Small intestine (tissue), 7 donors: ENCODE results near the gene DPP8. TPM values are rescaled to one million over a fixed set of nuclear protein-coding genes. Genes with fewer than 3 reads are reported as not detected.

Experiments
- DNase-seq, 2 donors: peaks; one replicate each; pipeline versions ENCODE4 v3.0.0 to v3.0.0-alpha.2; 2013
- FAIRE-seq: peaks from 2 replicates; lab custom pipeline; 2012; peaks lifted over from hg19 to GRCh38; lab: Jason Lieb, UNC
- H3K27ac ChIP-seq, 3 donors: one replicate each; pipeline ENCODE4 v1.5.1; 2013; ENCODE audit warnings: low read length in 2 of 3, mild to moderate bottlenecking in 2 of 3, control low read depth in 1 of 3, inconsistent platforms in 1 of 3, low read depth in 1 of 3, moderate library complexity in 1 of 3
- H3K27me3 ChIP-seq, 3 donors: one replicate each; pipeline ENCODE4 v1.6.1; 2013; ENCODE audit warnings: low read length in 3 of 3, inconsistent platforms in 1 of 3; ENCODE audit not compliant: control insufficient read depth in 3 of 3, insufficient read depth in 3 of 3
- H3K36me3 ChIP-seq, 3 donors: one replicate each; pipeline ENCODE4 v1.6.1; 2013; ENCODE audit warnings: low read length in 3 of 3, inconsistent platforms in 1 of 3, low read depth in 1 of 3, mild to moderate bottlenecking in 1 of 3, moderate library complexity in 1 of 3; ENCODE audit not compliant: control insufficient read depth in 3 of 3, insufficient read depth in 2 of 3
- H3K4me1 ChIP-seq, 3 donors: one replicate each; pipeline ENCODE4 v1.6.1; 2013; ENCODE audit warnings: low read length in 2 of 3, inconsistent platforms in 1 of 3, low read depth in 1 of 3, mild to moderate bottlenecking in 1 of 3, moderate library complexity in 1 of 3; ENCODE audit not compliant: control insufficient read depth in 3 of 3, insufficient read depth in 2 of 3
- H3K4me3 ChIP-seq, 3 donors: one replicate each; pipeline ENCODE4 v1.5.1; 2013; ENCODE audit warnings: low read length in 3 of 3, control low read depth in 1 of 3, inconsistent platforms in 1 of 3, low read depth in 1 of 3, mild to moderate bottlenecking in 1 of 3, moderate library complexity in 1 of 3
- H3K9me3 ChIP-seq, 2 donors: one replicate each; pipeline ENCODE4 v1.6.1; 2013; ENCODE audit warnings: low read depth in 1 of 2, low read length in 1 of 2; ENCODE audit not compliant: control insufficient read depth in 2 of 2, insufficient read depth in 1 of 2
- WGBS, 3 donors: extraction: QIAGEN DNeasy Blood & Tissue Kit; methylation state at CpG; one replicate each; pipeline ENCODE4 v1.1.7; 2013; 5-methylcytosine and 5-hydroxymethylcytosine counted together
- polyA plus RNA-seq, 4 donors: library from polyadenylated mRNA; stranded (reverse) in 3 of 4; unstranded in 1 of 4; fragments of 200-250 nt in 3 of 4; fragments of 120-200 nt in 1 of 4; gene quantifications; one replicate each; pipeline versions ENCODE4 v1.2.1 to v1.2.3, GENCODE V29; 2013
- donor health status: healthy with polysubstance abuse.
- donor health status: control.
- donor health status: control.
- donor health status: Bipolar disorder and iron deficiency.
- donor health status: healthy.

DPP8 gene
- polyA plus RNA-seq, 4 donors: 9.2 to 32.0 (median 12.2) TPM

- H3K36me3 ChIP-seq: peaks cover 0 to 25% (median 0%) of the 10 kb centered on the region in 3 donors
- H3K4me1 ChIP-seq: no peaks in the 10 kb centered on the region
- no peak overlapping the region for H3K27ac ChIP-seq
- DNase-seq (no peak), FAIRE-seq (no peak)
- H3K9me3 ChIP-seq: no peaks in the 10 kb centered on the region
- no peak overlapping the region for H3K4me3 ChIP-seq
- peaks cover 13 to 46% (median 19%) of the 10 kb centered on the region in 3 donors for H3K27me3 ChIP-seq
- 18 to 36% (median 30%) methylated on average over 34 of the region's 34 CpGs for WGBS, 3 donors
Measured at GRCh38 chr15:65396283-65396964, 121.1 kb downstream of the DPP8 start.

GRCh38 chr15:65395567-65396202 lies 121.8 kb downstream of the DPP8 start:
- Histone ChIP-seq H3K4me1 (no peaks in the 10 kb centered on the region), H3K27me3 (peaks cover 13 to 47% (median 19%) of the 10 kb centered on the region in 3 donors), H3K36me3 (peaks cover 0 to 25% (median 0%) of the 10 kb centered on the region in 3 donors), H3K27ac (no peak overlapping the region), H3K4me3 (no peak overlapping the region), H3K9me3 (no peaks in the 10 kb centered on the region)
- FAIRE-seq (no peak), DNase-seq (no peak)
- 24 to 48% (median 28%) methylated on average over 31 to 72 of the region's 72 CpGs for WGBS, 3 donors

- FAIRE-seq: no peak
- WGBS, 3 donors: 68 to 84% (median 77%) methylated on average over 9 of the region's 9 CpGs
- DNase-seq: no peak
- Histone ChIP-seq H3K4me1 (no peaks in the 10 kb centered on the region), H3K36me3 (peaks cover 0 to 27% (median 0%) of the 10 kb centered on the region in 3 donors), H3K9me3 (no peaks in the 10 kb centered on the region), H3K27ac (no peak overlapping the region), H3K27me3 (peaks cover 13 to 47% (median 19%) of the 10 kb centered on the region in 3 donors), H3K4me3 (no peak overlapping the region)
Measured at GRCh38 chr15:65394936-65395335, 122.6 kb downstream of the DPP8 start.

- H3K9me3 ChIP-seq: no peaks in the 10 kb centered on the region
- DNase-seq (no peak), FAIRE-seq (no peak)
- H3K27ac ChIP-seq: no peak overlapping the region
- no peak overlapping the region for H3K4me3 ChIP-seq
- H3K27me3 ChIP-seq: peaks cover 13 to 47% (median 19%) of the 10 kb centered on the region in 3 donors
- 78 to 85% (median 81%) methylated on average over 11 of the region's 11 CpGs for WGBS, 3 donors
- H3K4me1 ChIP-seq: no peaks in the 10 kb centered on the region
- H3K36me3 ChIP-seq: peaks cover 0 to 31% (median 0%) of the 10 kb centered on the region in 3 donors
Measured at GRCh38 chr15:65394280-65394789, 123.2 kb downstream of the DPP8 start.

- peaks cover 0 to 31% (median 0%) of the 10 kb centered on the region in 3 donors for H3K36me3 ChIP-seq
- 76 to 83% (median 81%) methylated on average over 8 of the region's 8 CpGs for WGBS, 3 donors
- no peaks in the 10 kb centered on the region for H3K9me3 ChIP-seq
- DNase-seq (no peak), FAIRE-seq (no peak)
- H3K4me3 ChIP-seq: no peak overlapping the region
- H3K4me1 ChIP-seq: no peaks in the 10 kb centered on the region
- H3K27me3 ChIP-seq: peaks cover 13 to 44% (median 19%) of the 10 kb centered on the region in 3 donors
- H3K27ac ChIP-seq: no peak overlapping the region
Measured at GRCh38 chr15:65393557-65393956, 123.9 kb downstream of the DPP8 start.

- peaks cover 13 to 44% (median 19%) of the 10 kb centered on the region in 3 donors for H3K27me3 ChIP-seq
- DNase-seq (no peak), FAIRE-seq (no peak)
- peaks cover 0 to 31% (median 0%) of the 10 kb centered on the region in 3 donors for H3K36me3 ChIP-seq
- H3K4me3 ChIP-seq: no peak overlapping the region
- no peaks in the 10 kb centered on the region for H3K4me1 ChIP-seq
- H3K9me3 ChIP-seq: no peaks in the 10 kb centered on the region
- 68 to 86% (median 72%) methylated on average over 13 of the region's 13 CpGs for WGBS, 3 donors
- H3K27ac ChIP-seq: no peak overlapping the region
Measured at GRCh38 chr15:65393091-65393490, 124.4 kb downstream of the DPP8 start.

Other genes with a start within 250 kb of the DPP8 start
- 10 to 100 TPM in 1 of 4 donors, 1 to 10 TPM in 3; 6.5 to 14.2 (median 9.0) TPM for gene PARP16, start 230.8 kb downstream of the DPP8 start, polyA plus RNA-seq
- gene RNU5A-1, start 221.6 kb downstream of the DPP8 start, polyA plus RNA-seq: not detected
- gene RNU5B-1, start 213.0 kb downstream of the DPP8 start, polyA plus RNA-seq: not detected
- 1 to 10 TPM in 1 of 4 donors, under 1 TPM in 1, not detected in 2; 0.18 to 1.0 TPM for gene IGDCC3, start 139.7 kb downstream of the DPP8 start, polyA plus RNA-seq
- gene IGDCC4, start 94.7 kb downstream of the DPP8 start, polyA plus RNA-seq: 1 to 10 TPM in 1 of 4 donors, under 1 TPM in 2, not detected in 1; 0.27 to 8.3 (median 0.61) TPM
- gene HACD3, start 12.8 kb upstream of the DPP8 start, polyA plus RNA-seq: 10 to 100 TPM in 2 of 4 donors, 1 to 10 TPM in 2; 5.1 to 89.3 (median 26.0) TPM
- gene INTS14, start 93.4 kb upstream of the DPP8 start, polyA plus RNA-seq: 10 to 100 TPM; 18.4 to 45.3 (median 25.4) TPM
- gene SLC24A1, start 104.2 kb upstream of the DPP8 start, polyA plus RNA-seq: 10 to 100 TPM in 1 of 4 donors, 1 to 10 TPM in 3; 2.5 to 15.2 (median 4.9) TPM